BE2C (cell line): ENCODE results near the gene NFATC2.
"Not testable (repeated sequence)": the region's sequence is repeated elsewhere in the genome, so short reads cannot be mapped to it uniquely, and the experiment has no call there.

Experiments used
- DNase-seq: peaks from one replicate; pipeline ENCODE4 v3.0.0-alpha.2; 2020
- H3K27me3 ChIP-seq: fragments of 250-450 bp; sonication (Bioruptor Pico); 2 replicates; pipeline ENCODE4 v1.5.1; 2020; ENCODE audit warnings: mild to moderate bottlenecking
- H3K36me3 ChIP-seq: fragments of 250-450 bp; sonication (Bioruptor Pico); 2 replicates; pipeline ENCODE4 v1.5.1; 2020; ENCODE audit warnings: mild to moderate bottlenecking
- H3K4me1 ChIP-seq: fragments of 250-450 bp; sonication (Bioruptor Pico); 2 replicates; pipeline ENCODE4 v1.5.1; 2020
- H3K4me3 ChIP-seq: 2 replicates; pipeline ENCODE4 v1.5.1; 2011; ENCODE audit warnings: low read depth, low read length
- H3K9me3 ChIP-seq: fragments of 250-450 bp; sonication (Bioruptor Pico); 2 replicates; pipeline ENCODE4 v1.5.1; 2020
- CTCF ChIP-seq: IDR thresholded peaks from 2 replicates; pipeline ENCODE4 v1.5.1; 2012; ENCODE audit warnings: mild to moderate bottlenecking, low read depth, low read length

NFATC2 gene

GRCh38 chr20:51346686-51347485, 195.6 kb downstream of the NFATC2 start:
- TF ChIP-seq CTCF, result no peak
- H3K27me3 ChIP-seq, result no peaks in the 10 kb centered on the region
- DNase-seq, result no peak
- no peak overlapping the region for H3K4me3 ChIP-seq
- H3K9me3 ChIP-seq, result no peaks in the 10 kb centered on the region
- H3K36me3 ChIP-seq, result no peaks in the 10 kb centered on the region
- no peaks in the 10 kb centered on the region for H3K4me1 ChIP-seq

GRCh38 chr20:51345601-51346101, 196.9 kb downstream of the NFATC2 start:
- DNase-seq, result no peak
- H3K4me3 ChIP-seq, result no peak overlapping the region
- no peaks in the 10 kb centered on the region for H3K27me3 ChIP-seq
- no peaks in the 10 kb centered on the region for H3K9me3 ChIP-seq
- no peaks in the 10 kb centered on the region for H3K36me3 ChIP-seq
- H3K4me1 ChIP-seq, result no peaks in the 10 kb centered on the region
- TF ChIP-seq CTCF, result no peak

- H3K9me3 ChIP-seq, H3K27me3 ChIP-seq, H3K4me1 ChIP-seq, DNase-seq, H3K36me3 ChIP-seq, H3K4me3 ChIP-seq: not testable (repeated sequence)
Measured at GRCh38 chr20:51343802-51344201, 198.7 kb downstream of the NFATC2 start.

- Histone ChIP-seq H3K4me3 (no peak overlapping the region), H3K36me3 (no peaks in the 10 kb centered on the region), H3K27me3 (no peaks in the 10 kb centered on the region), H3K4me1 (no peaks in the 10 kb centered on the region), H3K9me3 (no peaks in the 10 kb centered on the region)
- DNase-seq, result no peak
- TF ChIP-seq CTCF, result no peak
Measured at GRCh38 chr20:51342510-51343236, 199.8 kb downstream of the NFATC2 start.

GRCh38 chr20:51341581-51341980, 200.9 kb downstream of the NFATC2 start:
- Histone ChIP-seq H3K4me1 (no peaks in the 10 kb centered on the region), H3K36me3 (no peaks in the 10 kb centered on the region), H3K27me3 (no peaks in the 10 kb centered on the region), H3K4me3 (no peak overlapping the region), H3K9me3 (no peaks in the 10 kb centered on the region)
- no peak for DNase-seq
- no peak for TF ChIP-seq CTCF

GRCh38 chr20:51340451-51340840, 202.1 kb downstream of the NFATC2 start:
- TF ChIP-seq CTCF, result no peak
- DNase-seq, result no peak
- no peaks in the 10 kb centered on the region for H3K4me1 ChIP-seq
- H3K9me3 ChIP-seq, result no peaks in the 10 kb centered on the region
- no peaks in the 10 kb centered on the region for H3K36me3 ChIP-seq
- H3K27me3 ChIP-seq, result no peaks in the 10 kb centered on the region
- no peak overlapping the region for H3K4me3 ChIP-seq
